Sigmoid colon (tissue), 4 donors: ENCODE data around the gene NRG3.

Experiments used
- CTCF ChIP-seq, 4 experiments: fragments of 450-650 bp in 3 of 4; fragments of 200-600 bp in 1 of 4; IDR thresholded peaks; one replicate each; pipeline ENCODE4 v1.5.1; 2016 to 2019; ENCODE audit warnings: antibody characterized with exemption in 4 of 4, mild to moderate bottlenecking in 3 of 4, moderate library complexity in 2 of 4
- EP300 ChIP-seq, 4 donors: sonication (generic); formaldehyde crosslinking; IDR thresholded peaks; one replicate each; pipeline ENCODE4 v1.6.1; 2017; ENCODE audit warnings: antibody characterized with exemption in 4 of 4
- POLR2A ChIP-seq, 2 donors: fragments of 450-650 bp; IDR thresholded peaks; one replicate each; pipeline ENCODE4 v1.6.1; 2016; ENCODE audit warnings: antibody characterized with exemption in 2 of 2, mild to moderate bottlenecking in 2 of 2, moderate library complexity in 2 of 2
- POLR2AphosphoS5 ChIP-seq, 4 donors: sonication (generic); formaldehyde crosslinking; IDR thresholded peaks; one replicate each; pipeline ENCODE4 v1.6.1; 2017; ENCODE audit warnings: antibody characterized with exemption in 4 of 4

- TF ChIP-seq CTCF (IDR thresholded peaks at IDR 0.05) (no peak), EP300 (IDR thresholded peaks at IDR 0.05) (no peak), POLR2A (IDR thresholded peaks at IDR 0.05) (no peak), POLR2AphosphoS5 (IDR thresholded peaks at IDR 0.05) (no peak)
These were observed 524.9 kb downstream of the NRG3 start for GRCh38 chr10:82399850-82400249.
